ENCODE measurements around the gene TAS1R3. TPM values are rescaled to one million over a fixed set of nuclear protein-coding genes. Genes with fewer than 3 reads are reported as not detected.
"Not testable (repeated sequence)": the region's sequence is repeated elsewhere in the genome, so short reads cannot be mapped to it uniquely, and the experiment has no call there.

Gene TAS1R3
- total RNA-seq, 1 donor: 0.09 TPM

- no peak for DNase-seq (ENCODE audit: low read depth)
- H3K4me3 ChIP-seq (ENCODE audit: low read depth, low read length): peak overlapping the region; percentile 25
- TF ChIP-seq, protein P1, sequence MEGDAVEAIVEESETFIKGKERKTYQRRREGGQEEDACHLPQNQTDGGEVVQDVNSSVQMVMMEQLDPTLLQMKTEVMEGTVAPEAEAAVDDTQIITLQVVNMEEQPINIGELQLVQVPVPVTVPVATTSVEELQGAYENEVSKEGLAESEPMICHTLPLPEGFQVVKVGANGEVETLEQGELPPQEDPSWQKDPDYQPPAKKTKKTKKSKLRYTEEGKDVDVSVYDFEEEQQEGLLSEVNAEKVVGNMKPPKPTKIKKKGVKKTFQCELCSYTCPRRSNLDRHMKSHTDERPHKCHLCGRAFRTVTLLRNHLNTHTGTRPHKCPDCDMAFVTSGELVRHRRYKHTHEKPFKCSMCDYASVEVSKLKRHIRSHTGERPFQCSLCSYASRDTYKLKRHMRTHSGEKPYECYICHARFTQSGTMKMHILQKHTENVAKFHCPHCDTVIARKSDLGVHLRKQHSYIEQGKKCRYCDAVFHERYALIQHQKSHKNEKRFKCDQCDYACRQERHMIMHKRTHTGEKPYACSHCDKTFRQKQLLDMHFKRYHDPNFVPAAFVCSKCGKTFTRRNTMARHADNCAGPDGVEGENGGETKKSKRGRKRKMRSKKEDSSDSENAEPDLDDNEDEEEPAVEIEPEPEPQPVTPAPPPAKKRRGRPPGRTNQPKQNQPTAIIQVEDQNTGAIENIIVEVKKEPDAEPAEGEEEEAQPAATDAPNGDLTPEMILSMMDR (IDR thresholded peaks at IDR 0.05; ENCODE audit: insufficient read depth, low read length): no peak
These were observed 30.3 kb downstream of the TAS1R3 start for GRCh38 chr1:1361233-1361981.

- TF ChIP-seq, protein P1 (IDR thresholded peaks at IDR 0.05; ENCODE audit: insufficient read depth, low read length): peak; percentile 37
- H3K4me3 ChIP-seq (ENCODE audit: low read depth, low read length): peak overlapping the region; percentile 25
- peak; percentile 86 for DNase-seq (ENCODE audit: low read depth)
These were observed 30.9 kb downstream of the TAS1R3 start for GRCh38 chr1:1361982-1362423.

- TF ChIP-seq, protein P1 (IDR thresholded peaks at IDR 0.05; ENCODE audit: insufficient read depth, low read length): no peak
- H3K4me3 ChIP-seq (ENCODE audit: low read depth, low read length): no peak overlapping the region
- DNase-seq (ENCODE audit: low read depth): no peak
These were observed 33.2 kb downstream of the TAS1R3 start for GRCh38 chr1:1364266-1364665.

DNA sequence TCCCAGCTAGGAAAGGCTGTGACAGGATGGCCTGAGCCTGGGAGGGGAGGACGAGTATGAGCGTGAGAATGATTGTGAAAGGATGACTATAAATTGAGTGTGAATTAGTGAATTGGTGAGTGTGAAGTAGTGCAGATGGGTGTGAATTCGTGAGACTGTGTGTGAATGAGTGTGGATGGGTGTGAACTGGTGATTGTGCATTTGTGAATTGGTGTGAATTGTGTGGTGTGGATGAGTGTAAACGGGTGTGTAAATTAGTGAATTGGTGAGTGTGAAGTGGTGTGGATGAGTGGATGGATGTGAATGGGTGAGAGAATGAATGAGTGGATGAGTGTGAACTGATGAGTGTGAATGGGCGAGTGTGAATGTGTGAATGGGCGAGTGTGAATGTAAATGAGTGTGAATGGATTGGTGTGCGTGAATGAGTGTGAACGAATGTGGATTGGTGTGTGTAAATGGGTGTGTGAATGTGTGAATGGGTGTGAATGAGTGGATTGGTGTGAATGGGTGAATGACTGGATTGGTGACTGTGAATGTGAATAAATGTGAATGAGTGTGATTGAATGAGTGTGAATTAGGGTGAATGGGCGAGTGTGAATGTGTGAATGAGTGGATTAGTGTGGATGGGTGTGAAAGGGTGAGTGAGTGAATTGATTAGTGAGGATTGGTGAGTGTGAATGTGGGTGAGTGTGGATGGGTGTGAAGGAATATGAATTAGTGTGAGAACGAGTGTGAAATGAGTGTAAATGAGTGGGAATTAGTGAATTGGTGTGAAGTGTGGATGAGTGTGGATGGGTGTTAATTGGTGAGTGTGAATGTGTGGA, 35.0 kb downstream of the TAS1R3 start:
- no peak overlapping the region for H3K4me3 ChIP-seq (ENCODE audit: low read depth, low read length)
- TF ChIP-seq, protein P1 (IDR thresholded peaks at IDR 0.05; ENCODE audit: insufficient read depth, low read length): no peak
- no peak for DNase-seq (ENCODE audit: low read depth)

DNA sequence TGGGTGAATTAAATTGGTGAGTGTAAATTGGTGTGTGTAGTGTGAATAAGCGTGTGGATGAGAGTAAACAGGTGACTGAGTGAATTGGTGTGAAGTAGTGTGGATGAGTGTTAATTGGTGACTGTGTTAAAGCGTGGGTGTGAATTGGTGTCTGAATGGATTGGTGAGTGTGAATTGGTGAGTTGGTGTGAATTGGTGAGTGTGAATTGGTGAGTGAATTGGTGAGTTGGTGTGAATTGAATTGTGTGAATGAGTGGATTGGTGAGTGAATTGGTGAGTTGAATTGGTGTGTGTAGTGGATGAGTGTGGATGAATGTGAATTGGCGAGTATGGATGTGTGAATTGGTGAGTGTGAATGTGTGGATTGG, 35.6 kb downstream of the TAS1R3 start:
- TF ChIP-seq, protein P1 (IDR thresholded peaks at IDR 0.05; ENCODE audit: insufficient read depth, low read length): no peak
- no peak overlapping the region for H3K4me3 ChIP-seq (ENCODE audit: low read depth, low read length)
- DNase-seq (ENCODE audit: low read depth): no peak

DNA sequence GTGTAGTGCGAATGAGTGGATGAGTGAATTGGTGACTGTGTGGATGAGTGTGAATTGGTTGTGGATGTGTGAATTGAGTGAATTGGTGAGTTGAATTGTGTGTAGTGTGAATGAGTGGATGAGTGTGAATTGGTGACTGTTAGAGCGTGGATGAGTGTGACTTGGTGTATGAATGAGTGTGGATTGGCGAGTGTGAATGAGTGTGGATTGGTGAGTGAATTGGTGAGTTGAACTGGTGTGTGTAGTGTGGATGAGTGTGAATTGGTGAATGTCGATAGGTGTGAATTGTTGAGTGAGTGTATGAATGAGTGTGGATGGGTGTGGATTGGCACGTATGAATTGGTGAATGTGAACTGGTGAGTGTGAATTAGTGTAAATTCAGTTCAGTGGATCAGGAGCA, 36.2 kb downstream of the TAS1R3 start:
- TF ChIP-seq, protein P1 (IDR thresholded peaks at IDR 0.05; ENCODE audit: insufficient read depth, low read length): no peak

GRCh38 chr1:1370094-1370493, 39.0 kb downstream of the TAS1R3 start:
- not testable (repeated sequence) for H3K4me3 ChIP-seq (ENCODE audit: low read depth, low read length); DNase-seq (ENCODE audit: low read depth)

More for the DNA sequence above, 36.2 kb downstream of the TAS1R3 start:
- no peak for DNase-seq (ENCODE audit: low read depth)
- H3K4me3 ChIP-seq (ENCODE audit: low read depth, low read length): no peak overlapping the region

Measured in fibroblast of the aortic adventitia (primary cell).